Activated CD8-positive, alpha-beta memory T cell treated with anti-CD3 and anti-CD28 coated beads, Interleukin-2, amount 50 U/mL, for 24 hours (primary cell): Measurements from ENCODE around the gene EEA1.

Experiments
- DNase-seq: peaks from one replicate; pipeline ENCODE4 v3.0.0-alpha.2; 2020; ENCODE audit errors: extremely low read depth

Gene EEA1

DNA sequence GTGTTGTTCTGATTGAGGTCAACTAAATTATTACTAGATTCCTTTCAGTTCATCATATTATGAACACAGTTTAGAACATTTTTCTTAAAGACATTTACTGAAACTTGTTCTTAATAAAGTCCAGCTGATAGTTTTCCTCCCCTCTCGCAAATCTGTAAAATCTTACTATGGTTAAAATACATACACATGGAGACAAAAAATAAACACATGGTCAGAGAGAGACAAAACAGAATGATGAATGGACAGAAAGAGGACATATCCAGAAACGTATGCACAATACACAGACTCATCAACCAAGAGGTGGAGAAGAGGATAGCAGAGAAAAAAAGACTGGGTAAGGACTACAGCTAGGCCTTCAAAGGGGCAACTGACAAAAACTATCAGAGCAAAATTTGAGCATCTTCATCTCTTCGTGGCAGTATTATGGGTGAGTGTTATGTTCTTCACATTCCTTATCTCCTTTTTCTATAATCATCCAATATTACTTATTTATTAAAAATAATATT is 38.4 kb downstream of the EEA1 start:
- no peak for DNase-seq

DNA sequence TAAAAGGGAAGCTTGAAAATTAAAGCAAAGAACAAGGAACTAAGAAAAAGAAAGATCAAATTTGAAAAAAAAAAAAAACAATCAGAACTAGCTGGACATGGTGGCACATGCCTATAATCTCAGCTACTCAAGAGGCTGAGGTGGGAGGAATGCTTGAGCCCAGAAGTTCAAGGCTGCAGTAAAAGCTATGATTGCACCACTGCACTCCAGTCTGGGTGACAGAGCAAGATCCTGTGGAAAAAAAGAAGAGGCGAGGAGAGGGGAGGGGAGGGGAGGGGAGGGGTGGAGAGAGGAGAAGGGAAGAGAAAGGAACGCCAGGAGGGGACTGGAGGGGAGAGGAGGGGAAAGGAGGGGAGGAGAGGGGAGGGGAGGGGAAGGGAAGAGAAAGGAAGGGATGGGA is 43.0 kb downstream of the EEA1 start:
- DNase-seq: no peak

DNA sequence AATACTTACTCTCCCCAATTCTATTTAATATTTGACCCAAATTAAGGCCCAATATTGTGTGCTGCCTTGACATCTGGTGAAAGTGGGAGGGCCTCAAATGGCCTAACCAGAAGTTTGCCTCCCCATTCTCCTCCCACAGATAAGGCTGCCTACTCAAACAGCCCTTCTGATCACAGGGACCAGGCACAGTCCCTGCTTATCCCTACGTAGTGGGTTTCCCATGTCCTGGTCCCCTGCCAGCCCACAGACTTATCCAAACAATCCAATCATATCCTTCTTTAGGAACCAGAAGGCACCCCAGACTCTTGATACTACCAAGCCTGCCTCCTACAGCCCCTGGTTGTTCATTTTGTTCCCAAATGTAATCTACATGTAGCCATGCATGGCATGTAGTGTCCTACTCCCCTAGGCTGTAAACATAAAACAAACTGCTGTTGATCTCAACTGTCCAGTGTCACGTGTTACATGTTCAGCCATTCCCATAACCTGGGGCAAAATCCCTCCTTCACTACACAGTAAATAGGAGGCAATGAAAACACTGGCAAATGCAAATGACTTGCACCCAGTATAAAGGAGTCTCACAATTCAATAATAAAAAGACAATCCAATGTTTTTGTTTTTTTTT is 49.3 kb downstream of the EEA1 start:
- no peak for DNase-seq

DNA sequence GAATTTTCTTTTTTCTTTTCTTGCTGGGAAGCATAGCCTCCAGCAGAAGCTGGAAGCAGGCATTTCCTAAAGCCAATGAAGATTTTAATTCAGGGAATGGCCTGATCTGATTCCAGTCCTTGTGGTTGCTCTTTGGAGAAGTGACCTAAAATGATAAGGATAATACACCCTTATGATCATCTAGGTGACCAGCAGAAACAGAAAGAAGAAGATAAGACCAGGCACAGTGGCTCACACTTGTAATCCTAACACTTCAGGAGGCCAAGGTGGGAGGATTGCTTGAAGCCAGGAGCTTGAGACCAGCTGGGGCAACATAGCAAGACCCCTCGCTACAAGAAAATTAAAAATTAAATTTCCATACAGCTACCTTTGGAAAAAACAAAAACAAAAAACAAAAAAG is 51.2 kb downstream of the EEA1 start:
- DNase-seq: no peak

GRCh38 chr12:92876496-92876895 is 52.6 kb downstream of the EEA1 start:
- no peak for DNase-seq

GRCh38 chr12:92871116-92871515 is 58.0 kb downstream of the EEA1 start:
- DNase-seq: no peak

GRCh38 chr12:92866418-92866817 is 62.7 kb downstream of the EEA1 start:
- DNase-seq: no peak

GRCh38 chr12:92863251-92863650 is 65.8 kb downstream of the EEA1 start:
- DNase-seq: no peak

DNA sequence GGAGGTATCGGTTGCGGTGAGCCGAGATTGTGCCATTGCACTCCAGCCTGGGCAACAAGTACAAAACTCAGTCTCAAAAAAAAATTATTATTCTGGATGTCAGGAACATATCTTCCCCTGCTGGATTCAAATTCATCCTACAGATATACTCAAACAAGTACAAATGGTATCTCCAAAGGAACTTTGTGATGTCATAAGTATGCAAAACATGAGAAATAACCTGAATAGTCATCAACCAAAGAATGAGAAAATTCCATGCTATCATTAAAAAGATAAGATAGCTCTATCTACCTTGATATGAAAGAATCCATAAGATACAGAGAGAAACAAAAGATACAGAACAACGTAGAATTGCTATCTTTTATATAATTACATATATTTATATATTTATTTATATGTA is 67.7 kb downstream of the EEA1 start:
- DNase-seq: no peak

DNA sequence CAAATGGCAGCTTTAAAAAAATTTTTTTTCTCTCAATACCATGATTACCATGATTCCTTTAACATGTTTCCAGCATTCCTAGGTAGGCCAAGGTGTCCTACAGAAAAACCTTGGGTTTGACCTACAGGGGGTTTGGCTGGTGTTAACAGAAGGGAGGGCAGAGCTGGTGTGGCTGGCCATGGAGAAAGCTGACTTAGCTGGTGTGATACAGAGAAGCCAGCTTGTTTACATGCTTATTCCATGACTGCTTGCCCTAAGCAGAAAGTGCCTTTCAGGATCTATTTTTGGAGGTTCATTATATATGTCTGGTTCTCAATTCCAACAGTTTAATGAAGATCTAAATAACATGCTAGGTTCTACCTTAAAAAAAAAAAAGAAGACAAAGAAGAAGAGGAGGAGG is 68.6 kb downstream of the EEA1 start:
- DNase-seq: no peak

DNA sequence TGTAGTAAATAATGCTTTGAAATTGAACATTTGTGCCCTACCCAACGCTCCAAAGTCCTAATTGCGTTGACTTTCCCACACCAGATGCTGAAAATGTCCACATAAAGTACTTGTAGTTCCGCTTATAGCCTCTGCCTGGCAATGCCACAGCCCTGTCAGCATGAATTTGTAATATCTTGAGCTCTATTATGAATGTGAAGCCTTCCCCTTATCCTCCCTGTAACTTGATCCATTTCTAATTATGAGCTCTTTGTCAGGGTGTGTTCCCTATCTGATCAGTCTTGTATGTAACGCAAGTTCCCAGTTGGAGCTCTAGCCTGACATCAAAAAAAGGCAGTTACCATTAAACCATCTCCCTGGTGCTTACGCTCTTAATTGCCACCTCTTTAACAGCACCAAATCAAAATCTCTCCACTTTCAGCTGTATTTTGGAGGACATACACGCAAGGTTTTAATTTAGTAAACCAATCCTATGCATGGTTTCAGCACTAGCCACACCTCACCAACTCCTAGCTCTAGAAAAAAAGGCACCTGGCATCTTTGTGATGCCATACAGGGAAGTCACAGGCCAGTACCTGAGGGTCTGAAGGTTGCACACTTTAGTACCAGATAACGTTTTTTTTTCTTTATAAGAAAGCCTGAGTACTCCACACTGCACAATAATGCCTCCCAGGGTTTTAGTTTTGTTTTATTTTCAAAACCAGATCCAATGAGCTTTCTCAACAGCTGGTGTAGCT is 69.3 kb downstream of the EEA1 start:
- DNase-seq: no peak

DNA sequence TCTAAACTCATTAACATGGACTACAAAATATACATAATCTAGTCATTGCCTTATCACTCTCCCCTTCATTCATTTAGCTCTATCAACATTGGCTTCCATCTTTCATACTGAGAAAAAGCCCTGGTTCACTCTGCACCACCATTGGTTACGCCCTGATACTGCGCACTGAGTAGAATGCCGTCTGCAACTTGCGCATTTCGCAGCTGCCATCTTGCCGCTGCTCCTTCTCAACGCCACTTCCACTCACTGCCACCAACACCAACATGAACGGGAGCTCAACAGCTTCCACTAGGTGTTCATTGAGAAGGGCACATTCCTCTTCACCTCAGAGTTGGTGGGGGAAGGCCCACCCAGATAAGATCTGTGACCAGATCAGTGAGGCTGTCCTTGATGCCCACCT is 71.3 kb downstream of the EEA1 start:
- no peak for DNase-seq

- DNase-seq: no peak
Measured at GRCh38 chr12:92854344-92854743, 74.8 kb downstream of the EEA1 start.

- no peak for DNase-seq
Measured at GRCh38 chr12:92848740-92849139, 80.4 kb downstream of the EEA1 start.

DNA sequence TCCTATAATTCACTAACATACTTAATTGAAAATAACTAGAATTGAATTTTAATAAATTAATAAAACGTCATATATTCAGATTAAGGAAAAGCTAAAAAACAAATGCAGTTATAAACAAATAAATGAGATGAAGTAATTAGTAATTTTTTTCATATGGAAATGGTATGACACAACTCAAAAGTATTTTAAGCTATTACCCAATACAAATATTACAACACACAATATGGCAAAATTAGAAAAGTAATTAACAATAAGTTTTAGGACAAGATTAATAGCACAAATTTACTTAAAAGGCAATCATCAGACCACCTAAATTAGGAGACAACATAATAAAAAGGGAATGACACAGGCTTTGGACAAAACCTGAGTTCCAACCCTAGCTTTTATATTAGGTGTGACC is 81.7 kb downstream of the EEA1 start:
- DNase-seq: no peak

GRCh38 chr12:92845329-92845728 is 83.8 kb downstream of the EEA1 start:
- no peak for DNase-seq

DNA sequence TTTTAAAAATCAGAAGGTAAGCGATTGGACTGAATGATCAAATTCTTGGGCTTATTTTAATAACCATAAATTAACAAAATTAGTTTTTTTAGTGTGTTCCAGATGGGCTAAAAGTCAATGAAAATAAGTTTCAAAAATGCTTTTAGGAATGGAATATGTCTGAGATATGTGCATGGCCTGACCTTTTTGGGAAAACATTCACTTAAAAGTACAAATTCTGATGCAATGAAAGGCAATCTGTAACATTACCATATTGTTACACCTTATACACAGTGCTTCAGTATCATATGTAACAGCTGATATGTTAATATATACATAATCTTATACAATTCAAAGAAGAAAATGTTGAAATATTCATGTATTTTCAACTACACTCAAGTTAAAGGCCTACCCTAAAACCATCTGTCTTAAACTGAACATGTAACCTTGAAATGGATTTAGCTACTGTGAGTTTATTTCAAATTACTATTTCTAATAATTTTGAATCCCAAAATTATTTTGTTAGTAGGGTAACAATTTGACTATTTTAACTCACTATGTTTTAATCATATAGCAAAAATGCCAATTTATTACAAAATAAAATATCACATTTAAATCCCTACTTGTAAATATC is 84.8 kb downstream of the EEA1 start:
- no peak for DNase-seq

DNA sequence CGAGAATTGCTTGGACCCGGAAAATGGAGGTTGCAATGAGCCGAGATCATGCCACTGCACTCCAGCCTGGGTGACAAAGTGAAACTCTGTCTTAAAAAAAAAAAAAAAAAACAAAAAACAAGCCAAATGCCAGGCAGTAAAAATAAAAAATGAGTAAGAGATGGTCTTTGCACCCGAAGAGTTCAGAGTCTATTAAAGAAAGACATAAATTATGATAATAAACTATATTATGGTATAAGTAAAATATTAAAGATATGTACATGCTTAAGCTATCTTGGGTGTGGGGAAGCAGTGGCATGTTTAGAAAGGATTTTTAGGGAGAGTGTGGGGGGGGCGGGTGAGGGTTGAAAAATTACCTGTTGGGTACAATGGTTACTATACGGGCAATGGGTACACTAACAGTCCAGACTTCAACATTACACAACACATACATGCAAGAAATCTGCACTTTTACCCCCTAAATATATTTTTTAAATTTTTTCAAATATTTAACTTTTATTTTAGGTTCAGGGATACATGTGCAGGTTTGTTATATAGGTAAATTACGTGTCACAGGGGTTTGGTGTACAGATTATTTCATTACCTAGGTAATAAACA is 99.3 kb downstream of the EEA1 start:
- DNase-seq: no peak

GRCh38 chr12:92828565-92828964 is 100.5 kb downstream of the EEA1 start:
- DNase-seq: no peak

- peak; percentile 5 for DNase-seq
Measured at GRCh38 chr12:92827836-92828431, 101.2 kb downstream of the EEA1 start.

GRCh38 chr12:92821142-92821541 is 108.0 kb downstream of the EEA1 start:
- no peak for DNase-seq

DNA sequence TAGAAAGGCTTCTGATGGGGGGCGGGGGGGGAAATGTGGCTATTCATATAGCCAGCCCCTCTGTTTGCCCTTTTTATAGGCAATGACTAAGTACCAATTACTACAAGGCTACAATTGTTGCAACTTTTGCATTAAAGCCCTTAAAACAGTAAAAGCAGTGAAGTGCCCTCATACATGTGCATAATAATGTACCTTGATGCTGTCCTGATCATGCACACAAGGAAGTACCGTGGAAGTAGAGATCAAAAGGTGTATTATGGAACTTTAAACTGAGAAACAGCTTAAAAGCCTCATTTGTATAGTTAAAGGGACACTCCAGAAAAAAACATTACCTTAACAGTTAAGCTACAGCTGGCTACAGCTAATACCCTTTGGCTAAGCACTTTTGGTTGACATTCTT is 114.5 kb downstream of the EEA1 start:
- no peak for DNase-seq
